K562 (cell line): ENCODE measurements around the gene CFAP126. TPM values are rescaled to one million over a fixed set of nuclear protein-coding genes. Genes with fewer than 3 reads are reported as not detected.
A peak's percentile ranks its signal among the peaks of the same experiment; 100 is the strongest.

Experiments used
- CBX1 ChIP-seq: sonication (generic); IDR thresholded peaks from 2 replicates; pipeline ENCODE4 v1.6.1; 2016; ENCODE audit warnings: antibody characterized with exemption, low read depth, mild to moderate bottlenecking
- CC2D1A ChIP-seq: fragments of 450-650 bp; IDR thresholded peaks from 2 replicates; pipeline ENCODE4 v1.6.1; 2017; ENCODE audit warnings: mild to moderate bottlenecking
- FOXK2 ChIP-seq, 2 experiments: fragments of 450-650 bp; IDR thresholded peaks in 1 of 2; conservative IDR thresholded peaks in 1 of 2; 2 replicates each; pipeline ENCODE4 v1.6.1; 2016; ENCODE audit warnings: low read depth in 2 of 2, mild to moderate bottlenecking in 1 of 2
- GABPB1 ChIP-seq: sonication (generic); formaldehyde crosslinking; IDR thresholded peaks from 2 replicates; pipeline ENCODE4 v1.8.0; 2022; ENCODE audit warnings: mild to moderate bottlenecking, missing genetic modification reagents
- HCFC1 ChIP-seq: IDR thresholded peaks from 2 replicates; pipeline ENCODE4 v1.6.1; 2012; ENCODE audit warnings: low read depth, low read length, improper control_type of control experiment
- HNRNPH1 ChIP-seq: fragments of 200-400 bp; formaldehyde crosslinking; optimal IDR thresholded peaks from 2 replicates; pipeline ENCODE3; 2017; ENCODE audit warnings: low read depth, mild to moderate bottlenecking, low read length, moderate library complexity
- NR2C2 ChIP-seq, 2 experiments: fragments of 200-800 bp in 1 of 2; sonication (Bioruptor generic) in 1 of 2; sonication (generic) in 1 of 2; formaldehyde crosslinking in 1 of 2; IDR thresholded peaks; 2 replicates each; pipeline versions ENCODE4 v1.6.1 to v1.8.0; 2016 to 2022; ENCODE audit warnings: mild to moderate bottlenecking in 1 of 2, missing compliant biosample characterization in 1 of 2, missing genetic modification characterization in 1 of 2, missing genetic modification reagents in 1 of 2
- POLR2AphosphoS5 ChIP-seq: IDR thresholded peaks from 2 replicates; pipeline ENCODE4 v1.6.1; 2011; ENCODE audit warnings: mild to moderate bottlenecking, low read depth, low read length, moderate library complexity; ENCODE audit not compliant: control insufficient read depth, insufficient read depth
- POLR3A ChIP-seq: IDR thresholded peaks from 2 replicates; pipeline ENCODE4 v1.6.1; 2011; ENCODE audit warnings: borderline replicate concordance, mild to moderate bottlenecking, moderate library complexity; ENCODE audit not compliant: insufficient read length, insufficient read depth; ENCODE audit errors: extremely low read depth
- PTRF ChIP-seq: fragments of 450-650 bp; IDR thresholded peaks from 2 replicates; pipeline ENCODE4 v1.6.1; 2016; ENCODE audit warnings: mild to moderate bottlenecking, missing genetic modification characterization, missing compliant biosample characterization
- SIN3B ChIP-seq: fragments of 450-650 bp; IDR thresholded peaks from 2 replicates; pipeline ENCODE4 v1.6.1; 2017; ENCODE audit warnings: low read depth, mild to moderate bottlenecking, moderate library complexity
- SMAD4 ChIP-seq: fragments of 250-450 bp; sonication (Bioruptor Pico); conservative IDR thresholded peaks from 2 replicates; pipeline ENCODE4 v1.8.0; 2021; ENCODE audit warnings: inconsistent platforms, mild to moderate bottlenecking, moderate library complexity
- ZNF589 ChIP-seq: fragments of 200-800 bp; sonication (Bioruptor generic); IDR thresholded peaks from 2 replicates; pipeline ENCODE4 v1.6.1; 2016; ENCODE audit warnings: low read depth, missing genetic modification characterization, missing compliant biosample characterization
- ZNF707 ChIP-seq: fragments of 250-450 bp; sonication (Bioruptor Pico); conservative IDR thresholded peaks from 2 replicates; pipeline ENCODE4 v1.8.0; 2022; ENCODE audit warnings: inconsistent platforms, mild to moderate bottlenecking, moderate library complexity
- polyA plus RNA-seq, 8 experiments: library from polyadenylated mRNA; depleted of rRNA in 4 of 8; stranded (reverse) in 5 of 8; unstranded in 3 of 8; fragments of >200 nt; fragmentation: Nextera tagmentation in 2 of 8; fragmentation: Illumina TruSeq in 1 of 8; extraction: Ambion mirVana in 2 of 8; extraction: Trizol in 1 of 8; gene quantifications; 2 replicates each; pipeline versions ENCODE4 v1.2.1 to v1.2.3, GENCODE V29; 2011 to 2014; ENCODE audit warnings: inconsistent platforms in 1 of 8, missing spikeins in 1 of 8
- total RNA-seq, 7 experiments: library from RNA; depleted of rRNA in 6 of 7; stranded (reverse); fragments of >200 nt in 6 of 7; fragmentation: Illumina TruSeq in 2 of 7; extraction: Trizol in 2 of 7; gene quantifications; 2 replicates each; pipeline versions ENCODE4 v1.2.1 to v1.2.3, GENCODE V29; 2011 to 2021; ENCODE audit warnings: low replicate concordance in 1 of 7
- TF ChIP-seq, protein P1 (sequence below): fragments of 250-450 bp; sonication (Bioruptor Pico); IDR thresholded peaks from 2 replicates; pipeline ENCODE4 v1.5.0; 2020; ENCODE audit warnings: mild to moderate bottlenecking, borderline replicate concordance
- TF ChIP-seq, protein P2 (sequence below), 2 experiments: fragments of 450-650 bp; IDR thresholded peaks; 2 replicates each; pipeline ENCODE4 v1.6.1; 2018; ENCODE audit warnings: mild to moderate bottlenecking in 2 of 2, low read depth in 1 of 2; ENCODE audit not compliant: partially characterized antibody in 2 of 2
- TF ChIP-seq, protein P3 (sequence below): sonication (generic); formaldehyde crosslinking; IDR thresholded peaks from 2 replicates; pipeline ENCODE4 v1.8.1; 2023; ENCODE audit warnings: mild to moderate bottlenecking, missing genetic modification reagents

CFAP126 gene
- total and polyA plus RNA-seq, 9 of the 15 experiments (the other 6 are each of a cell fraction or from before 2014, with no cell fraction given) = not detected

DNA sequence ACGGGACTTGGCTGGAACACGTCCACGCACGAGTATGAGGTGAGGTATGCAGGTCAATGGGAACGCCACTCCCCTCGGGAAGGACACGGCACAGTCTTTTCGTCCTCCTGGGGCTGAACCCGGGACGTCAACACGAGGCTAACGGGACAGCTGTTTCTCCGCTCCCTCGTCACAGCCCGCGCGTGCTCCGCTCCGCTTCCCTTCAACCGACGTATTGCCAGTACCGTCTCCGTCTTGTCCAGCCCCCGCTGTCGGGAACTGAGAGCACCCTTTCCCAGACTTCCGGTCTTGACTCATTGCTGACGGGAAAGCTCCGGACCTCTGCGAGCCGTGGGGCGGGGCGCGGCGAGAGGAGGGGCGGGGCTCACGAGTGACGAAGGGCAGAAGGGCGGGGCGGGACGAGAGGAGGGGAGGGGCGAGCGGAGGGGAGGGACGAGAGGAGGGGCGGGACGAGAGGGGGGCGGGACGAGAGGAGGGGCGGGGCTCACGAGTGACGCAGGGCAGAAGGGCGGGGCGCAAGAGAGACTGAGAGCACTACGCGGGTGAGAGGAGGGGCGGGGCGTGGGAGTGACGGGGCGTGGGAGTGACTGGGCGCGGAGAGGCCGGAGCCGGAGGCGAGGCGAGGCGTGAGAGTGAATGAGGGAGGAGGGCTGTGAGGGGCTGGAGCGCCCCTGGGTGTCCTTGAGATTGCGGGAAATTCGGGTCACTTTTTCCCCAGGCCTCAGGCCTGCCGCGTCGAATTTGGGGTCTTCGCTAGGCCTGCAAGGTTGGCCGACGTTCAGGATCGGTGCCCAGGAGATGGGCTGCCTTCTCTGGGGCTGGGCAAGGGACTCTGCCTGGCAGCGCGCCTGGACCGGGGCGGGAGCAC lies 22.2 kb upstream of the CFAP126 start (continued):
- no peak for TF ChIP-seq CC2D1A
- TF ChIP-seq ZNF589 (CRISPR knock-in tag) = no peak
- TF ChIP-seq NR2C2 (CRISPR knock-in tag; IDR thresholded peaks at IDR 0.05) = no peak
- peak; percentile 68 for TF ChIP-seq NR2C2 (tag; IDR thresholded peaks at IDR 0.05)
- no peak; the same call in 1 of the 2 replicates for TF ChIP-seq ZNF707 (CRISPR knock-in tag)
- TF ChIP-seq, protein P1, sequence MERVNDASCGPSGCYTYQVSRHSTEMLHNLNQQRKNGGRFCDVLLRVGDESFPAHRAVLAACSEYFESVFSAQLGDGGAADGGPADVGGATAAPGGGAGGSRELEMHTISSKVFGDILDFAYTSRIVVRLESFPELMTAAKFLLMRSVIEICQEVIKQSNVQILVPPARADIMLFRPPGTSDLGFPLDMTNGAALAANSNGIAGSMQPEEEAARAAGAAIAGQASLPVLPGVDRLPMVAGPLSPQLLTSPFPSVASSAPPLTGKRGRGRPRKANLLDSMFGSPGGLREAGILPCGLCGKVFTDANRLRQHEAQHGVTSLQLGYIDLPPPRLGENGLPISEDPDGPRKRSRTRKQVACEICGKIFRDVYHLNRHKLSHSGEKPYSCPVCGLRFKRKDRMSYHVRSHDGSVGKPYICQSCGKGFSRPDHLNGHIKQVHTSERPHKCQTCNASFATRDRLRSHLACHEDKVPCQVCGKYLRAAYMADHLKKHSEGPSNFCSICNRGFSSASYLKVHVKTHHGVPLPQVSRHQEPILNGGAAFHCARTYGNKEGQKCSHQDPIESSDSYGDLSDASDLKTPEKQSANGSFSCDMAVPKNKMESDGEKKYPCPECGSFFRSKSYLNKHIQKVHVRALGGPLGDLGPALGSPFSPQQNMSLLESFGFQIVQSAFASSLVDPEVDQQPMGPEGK (CRISPR knock-in tag) = no peak
- peak; percentile 95 for TF ChIP-seq GABPB1
- 0 out of 2 replicates have a peak, but pooled peaks have one; percentile 23 for TF ChIP-seq SIN3B
- no peak for TF ChIP-seq POLR3A
- no peak for TF ChIP-seq PTRF (tag)
- no peak; the same call in 1 of the 2 replicates for TF ChIP-seq HCFC1
- TF ChIP-seq, protein P2, sequence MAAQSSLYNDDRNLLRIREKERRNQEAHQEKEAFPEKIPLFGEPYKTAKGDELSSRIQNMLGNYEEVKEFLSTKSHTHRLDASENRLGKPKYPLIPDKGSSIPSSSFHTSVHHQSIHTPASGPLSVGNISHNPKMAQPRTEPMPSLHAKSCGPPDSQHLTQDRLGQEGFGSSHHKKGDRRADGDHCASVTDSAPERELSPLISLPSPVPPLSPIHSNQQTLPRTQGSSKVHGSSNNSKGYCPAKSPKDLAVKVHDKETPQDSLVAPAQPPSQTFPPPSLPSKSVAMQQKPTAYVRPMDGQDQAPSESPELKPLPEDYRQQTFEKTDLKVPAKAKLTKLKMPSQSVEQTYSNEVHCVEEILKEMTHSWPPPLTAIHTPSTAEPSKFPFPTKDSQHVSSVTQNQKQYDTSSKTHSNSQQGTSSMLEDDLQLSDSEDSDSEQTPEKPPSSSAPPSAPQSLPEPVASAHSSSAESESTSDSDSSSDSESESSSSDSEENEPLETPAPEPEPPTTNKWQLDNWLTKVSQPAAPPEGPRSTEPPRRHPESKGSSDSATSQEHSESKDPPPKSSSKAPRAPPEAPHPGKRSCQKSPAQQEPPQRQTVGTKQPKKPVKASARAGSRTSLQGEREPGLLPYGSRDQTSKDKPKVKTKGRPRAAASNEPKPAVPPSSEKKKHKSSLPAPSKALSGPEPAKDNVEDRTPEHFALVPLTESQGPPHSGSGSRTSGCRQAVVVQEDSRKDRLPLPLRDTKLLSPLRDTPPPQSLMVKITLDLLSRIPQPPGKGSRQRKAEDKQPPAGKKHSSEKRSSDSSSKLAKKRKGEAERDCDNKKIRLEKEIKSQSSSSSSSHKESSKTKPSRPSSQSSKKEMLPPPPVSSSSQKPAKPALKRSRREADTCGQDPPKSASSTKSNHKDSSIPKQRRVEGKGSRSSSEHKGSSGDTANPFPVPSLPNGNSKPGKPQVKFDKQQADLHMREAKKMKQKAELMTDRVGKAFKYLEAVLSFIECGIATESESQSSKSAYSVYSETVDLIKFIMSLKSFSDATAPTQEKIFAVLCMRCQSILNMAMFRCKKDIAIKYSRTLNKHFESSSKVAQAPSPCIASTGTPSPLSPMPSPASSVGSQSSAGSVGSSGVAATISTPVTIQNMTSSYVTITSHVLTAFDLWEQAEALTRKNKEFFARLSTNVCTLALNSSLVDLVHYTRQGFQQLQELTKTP (IDR thresholded peaks at IDR 0.05; ENCODE audit: low read depth in 1 of 2, partially characterized antibody in 2 of 2) = peak in 1 of 2 experiments; percentile 73
- peak; percentile 84 for TF ChIP-seq SMAD4 (CRISPR knock-in tag)
- TF ChIP-seq CBX1 = peak; percentile 49; the same call in 1 of the 2 replicates
- no peak for TF ChIP-seq HNRNPH1
- TF ChIP-seq POLR2AphosphoS5 = peak; percentile 94
- TF ChIP-seq, protein P3, sequence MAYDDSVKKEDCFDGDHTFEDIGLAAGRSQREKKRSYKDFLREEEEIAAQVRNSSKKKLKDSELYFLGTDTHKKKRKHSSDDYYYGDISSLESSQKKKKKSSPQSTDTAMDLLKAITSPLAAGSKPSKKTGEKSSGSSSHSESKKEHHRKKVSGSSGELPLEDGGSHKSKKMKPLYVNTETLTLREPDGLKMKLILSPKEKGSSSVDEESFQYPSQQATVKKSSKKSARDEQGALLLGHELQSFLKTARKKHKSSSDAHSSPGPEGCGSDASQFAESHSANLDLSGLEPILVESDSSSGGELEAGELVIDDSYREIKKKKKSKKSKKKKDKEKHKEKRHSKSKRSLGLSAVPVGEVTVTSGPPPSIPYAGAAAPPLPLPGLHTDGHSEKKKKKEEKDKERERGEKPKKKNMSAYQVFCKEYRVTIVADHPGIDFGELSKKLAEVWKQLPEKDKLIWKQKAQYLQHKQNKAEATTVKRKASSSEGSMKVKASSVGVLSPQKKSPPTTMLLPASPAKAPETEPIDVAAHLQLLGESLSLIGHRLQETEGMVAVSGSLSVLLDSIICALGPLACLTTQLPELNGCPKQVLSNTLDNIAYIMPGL (CRISPR knock-in tag) = 0 out of 2 replicates have a peak, but pooled peaks have one; percentile 15
- TF ChIP-seq FOXK2 (conservative IDR thresholded peaks at IDR 0.05 in 1 of 2, IDR thresholded peaks at IDR 0.05 in 1 of 2; ENCODE audit: low read depth in 2 of 2) = peak; percentile 50 to 84; a peak in 3 of 4 replicates
